IMR-90 (cell line): Measurements from ENCODE around the gene GALK1. TPM values are rescaled to one million over a fixed set of nuclear protein-coding genes. Genes with fewer than 3 reads are reported as not detected.
A peak's percentile ranks its signal among the peaks of the same experiment; 100 is the strongest.

Source experiments
- ATAC-seq: fragments of 200-7000 bp; cut with Tn5 transposase; 2 replicates; pipeline ENCODE4 v1.9.1; 2020; ENCODE audit warnings: low read depth, mild to moderate bottlenecking, moderate library complexity
- BruUV-seq: library from RNA; stranded (reverse); fragments of 400-500 nt; replicated peaks from 2 replicates; lab custom pipeline; 2021; lab: Mats Ljungman, UMichigan
- CTCF ChIA-PET: fragments of 300-600 bp; formaldehyde crosslinking; extraction: SDS; loops from one replicate; lab custom pipeline; 2021; ENCODE audit warnings: antibody characterized with exemption; lab: Yijun Ruan, JAX
- POLR2A ChIA-PET: fragments of 300-600 bp; sonication (Branson Sonifier 250); formaldehyde crosslinking; loops from one replicate; lab custom pipeline; 2022; ENCODE audit warnings: antibody characterized with exemption; ENCODE audit not compliant: unreplicated experiment; lab: Charles Lee
- DNase-seq: peaks from one replicate; pipeline ENCODE4 v3.0.0; 2013
- H2AFZ ChIP-seq: replicated peaks from 2 replicates; pipeline ENCODE3; 2013; ENCODE audit warnings: low read length, mild to moderate bottlenecking; ENCODE audit not compliant: poor library complexity
- H2AK5ac ChIP-seq: 2 replicates; pipeline ENCODE4 v1.6.1; 2013; ENCODE audit warnings: low read depth, low read length, inconsistent platforms
- H2AK9ac ChIP-seq: replicated peaks from 2 replicates; pipeline ENCODE3; 2013; ENCODE audit warnings: mild to moderate bottlenecking, low read depth, low read length, moderate library complexity; ENCODE audit not compliant: poor library complexity
- H2BK120ac ChIP-seq: 2 replicates; pipeline ENCODE4 v1.6.1; 2013; ENCODE audit warnings: low read depth, low read length, inconsistent platforms
- H2BK15ac ChIP-seq: 3 replicates; pipeline ENCODE4 v1.6.1; 2013; ENCODE audit warnings: low read depth, low read length, inconsistent platforms
- H2BK20ac ChIP-seq: 2 replicates; pipeline ENCODE4 v1.6.1; 2013; ENCODE audit warnings: low read depth, mild to moderate bottlenecking, inconsistent platforms, low read length, moderate library complexity
- H2BK5ac ChIP-seq: 2 replicates; pipeline ENCODE4 v1.6.1; 2013; ENCODE audit warnings: mild to moderate bottlenecking, low read depth, low read length, inconsistent platforms; ENCODE audit not compliant: poor library complexity, severe bottlenecking
- H3K14ac ChIP-seq: replicated peaks from 2 replicates; pipeline ENCODE4 v1.6.1; 2013; ENCODE audit warnings: low read depth, low read length, inconsistent platforms
- H3K18ac ChIP-seq: 2 replicates; pipeline ENCODE4 v1.6.1; 2013; ENCODE audit warnings: low read depth, low read length, control low read depth
- H3K23ac ChIP-seq: 2 replicates; pipeline ENCODE4 v1.6.1; 2013; ENCODE audit warnings: low read depth, low read length, inconsistent platforms
- H3K27ac ChIP-seq: 2 replicates; pipeline ENCODE4 v1.5.1; 2013; ENCODE audit warnings: mild to moderate bottlenecking, control low read depth, low read length; ENCODE audit not compliant: insufficient read depth
- H3K27me3 ChIP-seq: 2 replicates; pipeline ENCODE4 v1.6.1; 2013; ENCODE audit warnings: low read length; ENCODE audit not compliant: control insufficient read depth, insufficient read depth
- H3K36me3 ChIP-seq: 2 replicates; pipeline ENCODE4 v1.6.1; 2013; ENCODE audit warnings: low read length, mixed read lengths; ENCODE audit not compliant: control insufficient read depth, insufficient read depth
- H3K4ac ChIP-seq: 2 replicates; pipeline ENCODE4 v1.6.1; 2013; ENCODE audit warnings: low read depth, low read length, inconsistent platforms
- H3K4me1 ChIP-seq: 2 replicates; pipeline ENCODE4 v1.6.1; 2013; ENCODE audit warnings: low read length, mixed read lengths; ENCODE audit not compliant: control insufficient read depth, insufficient read depth
- H3K4me2 ChIP-seq: 2 replicates; pipeline ENCODE4 v1.6.1; 2013; ENCODE audit warnings: low read depth, mild to moderate bottlenecking, control low read depth, low read length, moderate library complexity
- H3K4me3 ChIP-seq: 2 replicates; pipeline ENCODE4 v1.5.1; 2013; ENCODE audit warnings: low read depth, mild to moderate bottlenecking, control low read depth, low read length, moderate library complexity; ENCODE audit not compliant: insufficient read depth
- H3K56ac ChIP-seq: 2 replicates; pipeline ENCODE4 v1.6.1; 2013; ENCODE audit warnings: low read length, inconsistent platforms; ENCODE audit not compliant: insufficient read depth; ENCODE audit errors: extremely low read depth
- H3K79me1 ChIP-seq, 2 experiments: 2 replicates each; pipeline ENCODE4 v1.6.1; 2013; ENCODE audit warnings: low read length in 2 of 2, inconsistent platforms in 1 of 2, low read depth in 1 of 2
- H3K9ac ChIP-seq: 2 replicates; pipeline ENCODE4 v1.6.1; 2013; ENCODE audit warnings: low read depth, low read length, control low read depth
- H3K9me1 ChIP-seq: 2 replicates; pipeline ENCODE4 v1.6.1; 2013; ENCODE audit warnings: low read length, inconsistent platforms; ENCODE audit not compliant: insufficient read depth
- H3K9me3 ChIP-seq: 2 replicates; pipeline ENCODE4 v1.6.1; 2013; ENCODE audit warnings: low read length; ENCODE audit not compliant: control insufficient read depth, insufficient read depth
- H4K20me1 ChIP-seq: 2 replicates; pipeline ENCODE4 v1.6.1; 2013; ENCODE audit warnings: low read length, inconsistent platforms; ENCODE audit not compliant: insufficient read depth
- H4K5ac ChIP-seq: 2 replicates; pipeline ENCODE4 v1.6.1; 2013; ENCODE audit warnings: mild to moderate bottlenecking, low read depth, low read length, control low read depth
- H4K8ac ChIP-seq, 2 experiments: 2 replicates each; pipeline ENCODE4 v1.6.1; 2013; ENCODE audit warnings: low read depth in 2 of 2, low read length in 2 of 2, control low read depth in 1 of 2, inconsistent platforms in 1 of 2
- H4K91ac ChIP-seq: 2 replicates; pipeline ENCODE4 v1.6.1; 2013; ENCODE audit warnings: low read depth, low read length, inconsistent platforms; ENCODE audit not compliant: insufficient read depth
- BHLHE40 ChIP-seq: fragments of 150-350 bp; IDR thresholded peaks from 2 replicates; pipeline ENCODE4 v1.6.1; 2016; ENCODE audit warnings: mild to moderate bottlenecking, low read depth, low read length
- CEBPB ChIP-seq: IDR thresholded peaks from 2 replicates; pipeline ENCODE4 v1.6.1; 2012; ENCODE audit warnings: low read depth, low read length, improper control_type of control experiment
- CHD1 ChIP-seq: IDR thresholded peaks from 2 replicates; pipeline ENCODE4 v1.6.1; 2012; ENCODE audit warnings: low read depth, low read length, improper control_type of control experiment
- MAFK ChIP-seq: IDR thresholded peaks from 2 replicates; pipeline ENCODE4 v1.6.1; 2012; ENCODE audit warnings: low read depth, low read length, improper control_type of control experiment
- NFE2L2 ChIP-seq: fragments of 150-350 bp; IDR thresholded peaks from 2 replicates; pipeline ENCODE4 v1.6.1; 2016; ENCODE audit warnings: low read depth, mild to moderate bottlenecking, low read length
- POLR2A ChIP-seq: IDR thresholded peaks from 2 replicates; pipeline ENCODE4 v1.6.1; 2012; ENCODE audit warnings: mild to moderate bottlenecking, low read depth, low read length
- RAD21 ChIP-seq: IDR thresholded peaks from 2 replicates; pipeline ENCODE4 v1.6.1; 2012; ENCODE audit warnings: low read length, improper control_type of control experiment
- RCOR1 ChIP-seq: IDR thresholded peaks from 2 replicates; pipeline ENCODE4 v1.6.1; 2012; ENCODE audit warnings: mild to moderate bottlenecking, low read length, improper control_type of control experiment; ENCODE audit not compliant: insufficient replicate concordance
- SMC3 ChIP-seq: fragments of 150-350 bp; IDR thresholded peaks from 2 replicates; pipeline ENCODE4 v1.6.1; 2016; ENCODE audit warnings: low read depth, mild to moderate bottlenecking, antibody characterized with exemption, low read length, moderate library complexity
- USF2 ChIP-seq: fragments of 150-350 bp; IDR thresholded peaks from 2 replicates; pipeline ENCODE4 v1.6.1; 2017; ENCODE audit warnings: mild to moderate bottlenecking, antibody characterized with exemption, low read length, low read depth
- WGBS, 2 experiments: methylation state at CpG; one replicate each; pipeline versions ENCODE4 v1.1.5 to v1.1.7; 2013; ENCODE audit warnings: missing lambda C conversion rate in 2 of 2; ENCODE audit not compliant: insufficient read length in 1 of 2; ENCODE audit errors: extremely low coverage in 2 of 2; 5-methylcytosine and 5-hydroxymethylcytosine counted together
- dilution Hi-C: fragments of 300-500 bp; cut with HindIII; formaldehyde crosslinking; loops from one replicate; pipeline ENCODE4 v1.14.3; 2018; ENCODE audit warnings: low sequenced_read_pairs; ENCODE audit not compliant: unreplicated experiment
- in situ Hi-C: fragments of 300-500 bp; cut with MboI; formaldehyde crosslinking; loops from 3 replicates; pipeline ENCODE4 v1.14.3; 2019; ENCODE audit warnings: low sequenced_read_pairs, inconsistent platforms, mixed read lengths
- intact Hi-C: fragments of 100-400 bp; cut with micrococcal nuclease; formaldehyde crosslinking; loops from 2 replicates; pipeline ENCODE4 v1.10.0; 2022
- polyA plus RNA-seq, 3 experiments: library from polyadenylated mRNA; depleted of rRNA; stranded (reverse); fragments of >200 nt; gene quantifications; 2 replicates each; pipeline ENCODE4 v1.2.3, GENCODE V29; 2012; ENCODE audit warnings: low replicate concordance in 1 of 3
- total RNA-seq: library from RNA; depleted of rRNA; stranded (reverse); fragments of >200 nt; gene quantifications from 2 replicates; pipeline ENCODE4 v1.2.3, GENCODE V29; 2012

The GALK1 gene
- total and polyA plus RNA-seq, 2 of the 4 experiments (the other 2 are of a cell fraction), result 19.9 to 21.9 TPM

GRCh38 chr17:75812096-75813013 is 47.4 kb upstream of the GALK1 start:
- H3K79me1 ChIP-seq, result peaks cover 11 to 42% of the 10 kb centered on the region in 2 experiments
- no peak overlapping the region for H3K9ac ChIP-seq
- H3K9me1 ChIP-seq, result peaks cover 18% of the 10 kb centered on the region; the same call in 1 of the 2 replicates
- H3K14ac ChIP-seq, result no peak overlapping the region
- H3K18ac ChIP-seq, result no peak overlapping the region
- no peak overlapping the region for H2AK9ac ChIP-seq
- no peak overlapping the region for H2AK5ac ChIP-seq
- dilution Hi-C loops, result no loop called here
- in situ Hi-C loops, result no loop called here
- no peak overlapping the region for H4K8ac ChIP-seq
- peaks cover 20% of the 10 kb centered on the region for H4K20me1 ChIP-seq
- no peak overlapping the region for H3K27ac ChIP-seq
- peak; percentile 13 for DNase-seq
- no peak overlapping the region for H2BK120ac ChIP-seq
- no peak overlapping the region for H2BK20ac ChIP-seq
- BruUV-seq, result no TSS peak
- peaks cover 50% of the 10 kb centered on the region for H3K36me3 ChIP-seq
- TF ChIP-seq CEBPB, result no peak
- TF ChIP-seq SMC3, result no peak
- no peak for TF ChIP-seq RAD21
- no peak for TF ChIP-seq CHD1
- no peak for TF ChIP-seq USF2
- no peak for TF ChIP-seq RCOR1
- no peak for TF ChIP-seq POLR2A
- no peak for TF ChIP-seq NFE2L2
- no peak for TF ChIP-seq MAFK
- no peak for TF ChIP-seq BHLHE40
- H2BK5ac ChIP-seq, result no peak overlapping the region
- ChIA-PET CTCF (no interaction called here), POLR2A (interaction anchor here (0.5 kb wide), 1 partner anchor 32 kb away, joined by 3 read pairs; a partner anchor contains a TSS)
- no peak for ATAC-seq
- no peak overlapping the region for H4K91ac ChIP-seq
- no peak overlapping the region for H3K56ac ChIP-seq
- WGBS, 2 experiments, result 81% methylated on average over 15 of the region's 27 CpGs; no CpG with 5 or more reads in 1 of the 2 experiments
- no peak overlapping the region for H3K23ac ChIP-seq
- no peaks in the 10 kb centered on the region for H3K9me3 ChIP-seq
- intact Hi-C loops, result no loop called here
- no peak overlapping the region for H2BK15ac ChIP-seq
- H3K4me2 ChIP-seq, result no peak overlapping the region
- H3K4ac ChIP-seq, result no peak overlapping the region
- H4K5ac ChIP-seq, result no peak overlapping the region
- H3K27me3 ChIP-seq, result no peaks in the 10 kb centered on the region
- H2AFZ ChIP-seq, result no peak overlapping the region
- no peak overlapping the region for H3K4me3 ChIP-seq
- H3K4me1 ChIP-seq, result peaks cover 7% of the 10 kb centered on the region
